ENCODE results near the gene DUSP3. TPM values are rescaled to one million over a fixed set of nuclear protein-coding genes. Genes with fewer than 3 reads are reported as not detected.

DUSP3 gene
- total and polyA plus RNA-seq, 2 experiments from 2014 or later = 73.8 to 76.8 TPM

- no peak overlapping the region for H2AFZ ChIP-seq
- H3K27me3 ChIP-seq = no peaks in the 10 kb centered on the region
- TF ChIP-seq EZH2phosphoT487 (IDR thresholded peaks at IDR 0.05; ENCODE audit: low read depth, severe bottlenecking, unreplicated experiment) (no peak), CTCF (IDR thresholded peaks at IDR 0.05; ENCODE audit: poor library complexity) (no peak), EZH2 (IDR thresholded peaks at IDR 0.05; ENCODE audit: borderline replicate concordance) (no peak)
- H3K27ac ChIP-seq = no peak overlapping the region
- no peaks in the 10 kb centered on the region for H4K20me1 ChIP-seq (ENCODE audit: insufficient read depth, poor library complexity, severe bottlenecking)
- H3K4me3 ChIP-seq = no peak overlapping the region
- H3K36me3 ChIP-seq (replicated peaks; ENCODE audit: insufficient read depth, low read depth) = no peaks in the 10 kb centered on the region
- WGBS (ENCODE audit: low lambda C conversion rate, missing lambda C conversion rate) = 88% methylated on average over 8 of the region's 8 CpGs
- no peaks in the 10 kb centered on the region for H3K9me2 ChIP-seq (replicated peaks; ENCODE audit: insufficient read depth)
- no peak overlapping the region for H3K4me2 ChIP-seq
- no peaks in the 10 kb centered on the region for H3K79me2 ChIP-seq
- DNase-seq (ENCODE audit: low spot score) = no peak
- no peaks in the 10 kb centered on the region for H3K4me1 ChIP-seq (ENCODE audit: insufficient read depth)
- no peaks in the 10 kb centered on the region for H3K9me3 ChIP-seq (ENCODE audit: low read depth)
Measured at GRCh38 chr17:43728081-43728480, 50.7 kb downstream of the DUSP3 start.

GRCh38 chr17:43723697-43724359, 54.9 kb downstream of the DUSP3 start:
- no peaks in the 10 kb centered on the region for H3K4me1 ChIP-seq (ENCODE audit: insufficient read depth)
- H3K4me2 ChIP-seq = no peak overlapping the region
- H3K9me3 ChIP-seq (ENCODE audit: low read depth) = no peaks in the 10 kb centered on the region
- no peak for DNase-seq (ENCODE audit: low spot score)
- H2AFZ ChIP-seq = no peak overlapping the region
- 73% methylated on average over 6 of the region's 6 CpGs for WGBS (ENCODE audit: low lambda C conversion rate, missing lambda C conversion rate)
- H3K79me2 ChIP-seq = no peaks in the 10 kb centered on the region
- no peak overlapping the region for H3K4me3 ChIP-seq
- H3K9me2 ChIP-seq (replicated peaks; ENCODE audit: insufficient read depth) = no peaks in the 10 kb centered on the region
- no peak overlapping the region for H3K27ac ChIP-seq
- no peaks in the 10 kb centered on the region for H4K20me1 ChIP-seq (ENCODE audit: insufficient read depth, poor library complexity, severe bottlenecking)
- TF ChIP-seq CTCF (IDR thresholded peaks at IDR 0.05; ENCODE audit: poor library complexity) (no peak), EZH2phosphoT487 (IDR thresholded peaks at IDR 0.05; ENCODE audit: low read depth, severe bottlenecking, unreplicated experiment) (no peak), EZH2 (IDR thresholded peaks at IDR 0.05; ENCODE audit: borderline replicate concordance) (no peak)
- no peaks in the 10 kb centered on the region for H3K36me3 ChIP-seq (replicated peaks; ENCODE audit: insufficient read depth, low read depth)
- no peaks in the 10 kb centered on the region for H3K27me3 ChIP-seq

GRCh38 chr17:43722870-43723665, 55.7 kb downstream of the DUSP3 start:
- no peak for TF ChIP-seq EZH2 (IDR thresholded peaks at IDR 0.05; ENCODE audit: borderline replicate concordance)
- TF ChIP-seq CTCF (IDR thresholded peaks at IDR 0.05; ENCODE audit: poor library complexity) = no peak
- no peak for TF ChIP-seq EZH2phosphoT487 (IDR thresholded peaks at IDR 0.05; ENCODE audit: low read depth, severe bottlenecking, unreplicated experiment)
- H3K27me3 ChIP-seq = no peaks in the 10 kb centered on the region
- no peaks in the 10 kb centered on the region for H3K79me2 ChIP-seq
- no peaks in the 10 kb centered on the region for H3K9me2 ChIP-seq (replicated peaks; ENCODE audit: insufficient read depth)
- no peak overlapping the region for H3K4me2 ChIP-seq
- H3K36me3 ChIP-seq (replicated peaks; ENCODE audit: insufficient read depth, low read depth) = no peaks in the 10 kb centered on the region
- WGBS (ENCODE audit: low lambda C conversion rate, missing lambda C conversion rate) = 81% methylated on average over 8 of the region's 8 CpGs
- no peak overlapping the region for H3K27ac ChIP-seq
- no peaks in the 10 kb centered on the region for H3K4me1 ChIP-seq (ENCODE audit: insufficient read depth)
- DNase-seq (ENCODE audit: low spot score) = no peak
- no peak overlapping the region for H2AFZ ChIP-seq
- no peaks in the 10 kb centered on the region for H3K9me3 ChIP-seq (ENCODE audit: low read depth)
- H4K20me1 ChIP-seq (ENCODE audit: insufficient read depth, poor library complexity, severe bottlenecking) = no peaks in the 10 kb centered on the region
- no peak overlapping the region for H3K4me3 ChIP-seq

Data from hepatocyte (in vitro differentiated cells).